ENCODE data around the gene TAL1.
"Not testable (repeated sequence)": the region's sequence is repeated elsewhere in the genome, so short reads cannot be mapped to it uniquely, and the experiment has no call there.

Gene TAL1

GRCh38 chr1:47213230-47213963, 18.6 kb downstream of the TAL1 start:
- DNase-seq (ENCODE audit: extremely low read depth in 1 of 2, low read depth in 1 of 2): no peak

GRCh38 chr1:47212636-47213229, 19.3 kb downstream of the TAL1 start:
- no peak for DNase-seq (ENCODE audit: extremely low read depth in 1 of 2, low read depth in 1 of 2)

- no peak for DNase-seq (ENCODE audit: extremely low read depth in 1 of 2, low read depth in 1 of 2)
Measured at GRCh38 chr1:47211796-47212269, 20.2 kb downstream of the TAL1 start.

- DNase-seq (ENCODE audit: extremely low read depth in 1 of 2, low read depth in 1 of 2): no peak
Measured at GRCh38 chr1:47210666-47211065, 21.4 kb downstream of the TAL1 start.

GRCh38 chr1:47209725-47210325, 22.2 kb downstream of the TAL1 start:
- DNase-seq (ENCODE audit: extremely low read depth in 1 of 2, low read depth in 1 of 2): no peak

- DNase-seq (ENCODE audit: extremely low read depth in 1 of 2, low read depth in 1 of 2): no peak
Measured at GRCh38 chr1:47209091-47209490, 22.9 kb downstream of the TAL1 start.

- DNase-seq (ENCODE audit: extremely low read depth in 1 of 2, low read depth in 1 of 2): no peak
Measured at GRCh38 chr1:47208374-47208850, 23.6 kb downstream of the TAL1 start.

GRCh38 chr1:47207803-47208373, 24.1 kb downstream of the TAL1 start:
- DNase-seq (ENCODE audit: extremely low read depth in 1 of 2, low read depth in 1 of 2): peak in 1 of 2 donors; percentile 32

GRCh38 chr1:47205918-47206317, 26.1 kb downstream of the TAL1 start:
- no peak for DNase-seq (ENCODE audit: extremely low read depth in 1 of 2, low read depth in 1 of 2)

GRCh38 chr1:47203504-47203903, 28.5 kb downstream of the TAL1 start:
- DNase-seq (ENCODE audit: extremely low read depth in 1 of 2, low read depth in 1 of 2): not testable (repeated sequence)

GRCh38 chr1:47201179-47201578, 30.8 kb downstream of the TAL1 start:
- no peak for DNase-seq (ENCODE audit: extremely low read depth in 1 of 2, low read depth in 1 of 2)

GRCh38 chr1:47198214-47198613, 33.8 kb downstream of the TAL1 start:
- DNase-seq (ENCODE audit: extremely low read depth in 1 of 2, low read depth in 1 of 2): no peak

GRCh38 chr1:47196622-47197021, 35.4 kb downstream of the TAL1 start:
- no peak for DNase-seq (ENCODE audit: extremely low read depth in 1 of 2, low read depth in 1 of 2)

GRCh38 chr1:47195981-47196380, 36.0 kb downstream of the TAL1 start:
- not testable (repeated sequence) for DNase-seq (ENCODE audit: extremely low read depth in 1 of 2, low read depth in 1 of 2)

- DNase-seq (ENCODE audit: extremely low read depth in 1 of 2, low read depth in 1 of 2): no peak
Measured at GRCh38 chr1:47194311-47194710, 37.7 kb downstream of the TAL1 start.

GRCh38 chr1:47193496-47193895, 38.5 kb downstream of the TAL1 start:
- DNase-seq (ENCODE audit: extremely low read depth in 1 of 2, low read depth in 1 of 2): not testable (repeated sequence)

- DNase-seq (ENCODE audit: extremely low read depth in 1 of 2, low read depth in 1 of 2): peak in 1 of 2 donors; percentile 40
Measured at GRCh38 chr1:47192458-47193384, 39.3 kb downstream of the TAL1 start.

- DNase-seq (ENCODE audit: extremely low read depth in 1 of 2, low read depth in 1 of 2): no peak
Measured at GRCh38 chr1:47191940-47192457, 40.0 kb downstream of the TAL1 start.

GRCh38 chr1:47190857-47191256, 41.2 kb downstream of the TAL1 start:
- DNase-seq (ENCODE audit: extremely low read depth in 1 of 2, low read depth in 1 of 2): no peak

- no peak for DNase-seq (ENCODE audit: extremely low read depth in 1 of 2, low read depth in 1 of 2)
Measured at GRCh38 chr1:47190509-47190855, 41.5 kb downstream of the TAL1 start.
